HepG2 (cell line): ENCODE measurements around the gene SAE1. TPM values are rescaled to one million over a fixed set of nuclear protein-coding genes. Genes with fewer than 3 reads are reported as not detected.

ENCODE experiments used
- ATAC-seq: fragments of 200-7000 bp; cut with Tn5 transposase; 3 replicates; pipeline ENCODE4 v1.9.1; 2020; ENCODE audit warnings: mild to moderate bottlenecking, moderate library complexity
- BruUV-seq: library from RNA; stranded (reverse); fragments of 400-500 nt; replicated peaks from 2 replicates; lab custom pipeline; 2021; lab: Mats Ljungman, UMichigan
- CTCF ChIA-PET: fragments of 300-600 bp; formaldehyde crosslinking; extraction: SDS; loops from one replicate; lab custom pipeline; 2021; ENCODE audit warnings: low total read pairs, inconsistent platforms, low intra/inter-chr PET ratio; lab: Yijun Ruan, JAX
- POLR2A ChIA-PET: fragments of 350-600 bp; sonication (Branson Sonifier 250); formaldehyde crosslinking; loops from one replicate; lab custom pipeline; 2020; ENCODE audit warnings: antibody characterized with exemption, inconsistent platforms; lab: Yijun Ruan, JAX
- DNase-seq: peaks from one replicate; pipeline ENCODE4 v3.0.0-alpha.2; 2015; ENCODE audit warnings: low spot score
- FAIRE-seq: peaks from 3 replicates; lab custom pipeline; 2011; peaks lifted over from hg19 to GRCh38; lab: Jason Lieb, UNC
- H2AFZ ChIP-seq: one replicate; pipeline ENCODE4 v1.6.1; 2011; ENCODE audit warnings: low read length, inconsistent platforms
- H3K27ac ChIP-seq: fragments of 300-600 bp; 3 replicates; pipeline ENCODE4 v1.8.0; 2011; ENCODE audit warnings: mixed run types, mild to moderate bottlenecking, mixed read lengths, low read length, inconsistent platforms; ENCODE audit not compliant: insufficient read depth; ENCODE audit errors: extremely low read length
- H3K27me3 ChIP-seq, 2 experiments: fragments of 200-600 bp in 1 of 2; 2 replicates in 1 of 2; 3 replicates in 1 of 2; pipeline versions ENCODE4 v1.6.0 to v1.8.0; 2011; ENCODE audit warnings: low read length in 2 of 2, mild to moderate bottlenecking in 2 of 2, moderate library complexity in 2 of 2, inconsistent platforms in 1 of 2; ENCODE audit not compliant: insufficient read depth in 2 of 2, control insufficient read depth in 1 of 2
- H3K36me3 ChIP-seq, 2 experiments: fragments of 200-600 bp in 1 of 2; replicated peaks in 1 of 2; 2 replicates in 1 of 2; 3 replicates in 1 of 2; pipeline versions ENCODE4 v1.5.1 to v1.8.0; 2011; ENCODE audit warnings: low read length in 2 of 2, inconsistent platforms in 1 of 2; ENCODE audit not compliant: insufficient read depth in 2 of 2, control insufficient read depth in 1 of 2
- H3K4me1 ChIP-seq: 2 replicates; pipeline ENCODE4 v1.5.1; 2012; ENCODE audit warnings: low read length, inconsistent platforms; ENCODE audit not compliant: insufficient read depth
- H3K4me2 ChIP-seq: 2 replicates; pipeline ENCODE4 v1.6.0; 2011; ENCODE audit warnings: low read depth, low read length, inconsistent platforms
- H3K4me3 ChIP-seq, 3 experiments: fragments of 200-600 bp in 1 of 3; sonication (generic), shearing (Covaris generic) in 1 of 3; replicated peaks in 1 of 3; 2 replicates each; pipeline ENCODE4 v1.5.1; 2011 to 2016; ENCODE audit warnings: low read length in 3 of 3, inconsistent platforms in 2 of 3, low read depth in 2 of 3, mild to moderate bottlenecking in 2 of 3, control low read depth in 1 of 3, mixed read lengths in 1 of 3; ENCODE audit not compliant: insufficient read depth in 1 of 3
- H3K79me2 ChIP-seq: one replicate; pipeline ENCODE4 v1.6.1; 2011; ENCODE audit warnings: low read length, inconsistent platforms; ENCODE audit not compliant: insufficient read depth
- H3K9ac ChIP-seq: 2 replicates; pipeline ENCODE4 v1.6.0; 2011; ENCODE audit warnings: mild to moderate bottlenecking, low read depth, low read length, inconsistent platforms; ENCODE audit not compliant: insufficient read depth
- H3K9me3 ChIP-seq: 2 replicates; pipeline ENCODE4 v1.5.1; 2012; ENCODE audit warnings: mild to moderate bottlenecking, low read length
- H4K20me1 ChIP-seq: 2 replicates; pipeline ENCODE4 v1.6.0; 2011; ENCODE audit warnings: inconsistent platforms, mild to moderate bottlenecking, low read length, moderate library complexity; ENCODE audit not compliant: insufficient read depth
- CHCHD3 ChIP-seq: sonication (generic); formaldehyde crosslinking; IDR thresholded peaks from 2 replicates; pipeline ENCODE4 v1.8.0; 2022; ENCODE audit warnings: mild to moderate bottlenecking, missing genetic modification reagents, moderate library complexity
- GABPB1 ChIP-seq: IDR thresholded peaks from 2 replicates; pipeline ENCODE4 v1.6.1; 2016; ENCODE audit warnings: mild to moderate bottlenecking, missing genetic modification reagents, moderate library complexity, missing compliant biosample characterization
- HOXA9 ChIP-seq: sonication (generic); formaldehyde crosslinking; IDR thresholded peaks from 2 replicates; pipeline ENCODE4 v1.8.1; 2022; ENCODE audit warnings: missing genetic modification reagents, mild to moderate bottlenecking, moderate library complexity, borderline replicate concordance
- KAT7 ChIP-seq: IDR thresholded peaks from 2 replicates; pipeline ENCODE4 v1.6.1; 2018; ENCODE audit warnings: borderline replicate concordance, missing compliant biosample characterization
- PHB2 ChIP-seq: fragments of 450-650 bp; IDR thresholded peaks from 2 replicates; pipeline ENCODE4 v1.6.1; 2018; ENCODE audit not compliant: partially characterized antibody
- POLR2G ChIP-seq: fragments of 200-400 bp; formaldehyde crosslinking; IDR thresholded peaks from 2 replicates; pipeline ENCODE4 v1.6.1; 2018; ENCODE audit warnings: mild to moderate bottlenecking, low read depth, low read length, moderate library complexity
- RBM22 ChIP-seq: fragments of 200-400 bp; formaldehyde crosslinking; optimal IDR thresholded peaks from 2 replicates; pipeline ENCODE3; 2017; ENCODE audit warnings: mild to moderate bottlenecking, low read length, moderate library complexity
- RCOR2 ChIP-seq: IDR thresholded peaks from 2 replicates; pipeline ENCODE4 v1.6.1; 2016; ENCODE audit warnings: missing biosample characterization, missing genetic modification reagents
- TCF7 ChIP-seq: sonication (generic); IDR thresholded peaks from 2 replicates; pipeline ENCODE4 v1.6.1; 2016; ENCODE audit warnings: antibody characterized with exemption, low read depth
- ZFP36L1 ChIP-seq: sonication (generic); formaldehyde crosslinking; IDR thresholded peaks from 2 replicates; pipeline ENCODE4 v1.8.0; 2022; ENCODE audit warnings: mild to moderate bottlenecking, missing genetic modification reagents, moderate library complexity
- ZKSCAN1 ChIP-seq: fragments of 150-350 bp; IDR thresholded peaks from 2 replicates; pipeline ENCODE4 v1.6.1; 2014; ENCODE audit warnings: low read length
- ZNF331 ChIP-seq: sonication (generic); formaldehyde crosslinking; IDR thresholded peaks from 2 replicates; pipeline ENCODE4 v1.4.0; 2020; ENCODE audit warnings: missing genetic modification reagents
- ZNF564 ChIP-seq: sonication (generic); formaldehyde crosslinking; IDR thresholded peaks from 2 replicates; pipeline ENCODE4 v1.8.1; 2023; ENCODE audit warnings: mild to moderate bottlenecking, missing genetic modification reagents
- ZNF768 ChIP-seq: sonication (generic); formaldehyde crosslinking; IDR thresholded peaks from 2 replicates; pipeline ENCODE4 v1.4.0; 2020; ENCODE audit warnings: missing genetic modification reagents
- ZSCAN25 ChIP-seq: sonication (generic); formaldehyde crosslinking; IDR thresholded peaks from 2 replicates; pipeline ENCODE4 v1.8.0; 2022; ENCODE audit warnings: mild to moderate bottlenecking, missing genetic modification reagents
- WGBS: methylation state at CpG from one replicate; pipeline ENCODE4 v1.1.6; 2017; ENCODE audit warnings: low lambda C conversion rate; 5-methylcytosine and 5-hydroxymethylcytosine counted together
- in situ Hi-C: cut with HindIII; loops from 2 replicates; pipeline ENCODE4 v1.10.0; 2017; ENCODE audit warnings: low pct_unique_long_range_greater_than_20kb; ENCODE audit not compliant: extremely low pct_ligation_motif_present
- intact Hi-C: fragments of 100-400 bp; cut with micrococcal nuclease; formaldehyde crosslinking; loops from one replicate; pipeline ENCODE4 v1.10.0; 2022; ENCODE audit not compliant: unreplicated experiment
- polyA plus RNA-seq, 8 experiments: library from polyadenylated mRNA; depleted of rRNA in 3 of 8; stranded (reverse) in 7 of 8; unstranded in 1 of 8; fragments of >200 nt; fragmentation: Illumina TruSeq in 4 of 8; extraction: Trizol in 4 of 8; gene quantifications; 2 replicates each; pipeline versions ENCODE4 v1.2.1 to v1.2.3, GENCODE V29; 2011 to 2016; ENCODE audit warnings: low read depth in 4 of 8, missing spikeins in 1 of 8, mixed read lengths in 1 of 8; ENCODE audit not compliant: insufficient read depth in 1 of 8
- total RNA-seq, 5 experiments: library from RNA; depleted of rRNA; stranded (reverse); fragments of >200 nt; fragmentation: Illumina TruSeq; extraction: Trizol; gene quantifications; 2 replicates each; pipeline ENCODE4 v1.2.3, GENCODE V29; 2016; ENCODE audit warnings: low read depth in 1 of 5
- TF ChIP-seq, protein P1 (sequence below): sonication (generic); formaldehyde crosslinking; IDR thresholded peaks from 2 replicates; pipeline ENCODE4 v1.5.0; 2020; ENCODE audit warnings: missing genetic modification reagents
- TF ChIP-seq, protein P2 (sequence below): sonication (generic); formaldehyde crosslinking; IDR thresholded peaks from 2 replicates; pipeline ENCODE4 v1.4.0; 2020; ENCODE audit warnings: missing genetic modification reagents

SAE1 gene
- total and polyA plus RNA-seq, 2 of the 13 experiments (the other 11 are each of a cell fraction or from before 2014, with no cell fraction given), result 87.6 to 197 TPM

DNA sequence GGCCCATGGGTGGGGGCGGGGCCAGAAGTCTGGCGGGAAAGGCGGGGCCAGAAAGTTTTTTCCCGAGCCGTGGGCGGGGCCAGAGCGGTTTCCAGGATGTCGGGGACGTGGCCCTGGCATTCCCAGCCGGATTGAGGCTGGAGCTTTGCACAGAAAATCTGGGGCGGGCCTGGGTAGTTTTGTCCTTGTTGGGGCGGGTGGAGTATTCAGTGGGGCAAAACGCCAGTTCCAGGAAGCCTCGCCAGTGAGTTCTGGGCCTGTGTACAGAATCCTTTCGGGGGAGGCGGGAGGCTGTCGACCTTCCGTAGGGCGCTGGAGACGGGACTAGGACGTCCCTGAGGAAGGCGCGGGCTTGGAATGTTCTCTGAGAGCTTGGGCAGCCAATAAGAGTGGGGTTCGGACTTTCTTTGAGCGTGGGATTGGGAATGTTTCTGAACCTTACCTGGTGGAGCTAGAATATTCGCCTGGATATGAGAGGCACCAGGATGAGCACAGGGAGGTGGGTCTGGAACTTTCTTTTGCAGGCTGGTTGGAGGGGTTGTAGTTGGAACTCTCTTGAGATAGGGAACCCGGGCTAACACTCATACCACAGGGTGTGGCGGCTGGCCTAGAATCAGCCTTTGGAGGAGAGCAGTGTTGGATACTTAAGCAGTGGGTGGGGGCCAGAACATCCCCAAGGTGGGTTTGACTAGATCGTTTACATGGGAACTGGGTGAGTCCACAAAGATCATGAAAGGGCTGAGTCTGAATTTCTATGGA lies 127.0 kb downstream of the SAE1 start (continued):
- TF ChIP-seq GABPB1 (CRISPR knock-in tag) (0 out of 2 replicates have a peak, but pooled peaks have one; percentile 5), ZNF564 (CRISPR knock-in tag) (no peak), POLR2G (peak; percentile 75), RBM22 (peak; percentile 20)
- TF ChIP-seq, protein P1, sequence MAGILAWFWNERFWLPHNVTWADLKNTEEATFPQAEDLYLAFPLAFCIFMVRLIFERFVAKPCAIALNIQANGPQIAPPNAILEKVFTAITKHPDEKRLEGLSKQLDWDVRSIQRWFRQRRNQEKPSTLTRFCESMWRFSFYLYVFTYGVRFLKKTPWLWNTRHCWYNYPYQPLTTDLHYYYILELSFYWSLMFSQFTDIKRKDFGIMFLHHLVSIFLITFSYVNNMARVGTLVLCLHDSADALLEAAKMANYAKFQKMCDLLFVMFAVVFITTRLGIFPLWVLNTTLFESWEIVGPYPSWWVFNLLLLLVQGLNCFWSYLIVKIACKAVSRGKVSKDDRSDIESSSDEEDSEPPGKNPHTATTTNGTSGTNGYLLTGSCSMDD, result no peak

DNA sequence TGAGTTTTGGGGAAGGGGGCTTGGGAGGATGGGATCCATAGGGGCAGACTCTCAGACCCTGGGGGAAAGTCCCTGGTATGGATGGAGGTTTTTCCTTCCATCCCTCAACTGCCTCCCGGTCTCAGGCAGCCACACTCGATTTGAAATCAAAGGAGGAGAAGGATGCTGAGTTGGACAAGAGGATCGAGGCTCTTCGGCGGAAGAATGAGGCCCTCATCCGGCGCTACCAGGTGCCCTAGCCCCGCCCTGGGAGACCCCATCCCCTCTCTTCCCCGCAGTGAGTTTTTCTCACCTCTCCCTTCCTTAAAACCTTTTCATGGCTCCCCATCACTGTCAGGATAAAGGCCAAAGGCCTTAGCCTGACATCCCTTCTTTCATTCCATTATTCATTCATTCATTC lies 127.8 kb downstream of the SAE1 start:
- H2AFZ ChIP-seq, result no peak overlapping the region
- H3K79me2 ChIP-seq, result peaks cover 15% of the 10 kb centered on the region
- WGBS, result 98% methylated on average over 9 of the region's 9 CpGs
- no peak for DNase-seq
- H3K9ac ChIP-seq, result peak overlapping the region; percentile 89
- no peak for FAIRE-seq
- in situ Hi-C loops, result no loop called here
- POLR2A ChIA-PET, result no interaction called here
- no peaks in the 10 kb centered on the region for H3K27me3 ChIP-seq
- intact Hi-C loops, result no loop called here
- ATAC-seq, result no peak
- H4K20me1 ChIP-seq, result peaks cover 8% of the 10 kb centered on the region; the same call in 1 of the 2 replicates
- TF ChIP-seq ZKSCAN1 (no peak), RCOR2 (CRISPR knock-in tag) (no peak), TCF7 (no peak), ZNF331 (CRISPR knock-in tag) (no peak), CHCHD3 (CRISPR knock-in tag) (no peak), ZNF768 (CRISPR knock-in tag) (no peak), HOXA9 (no peak), PHB2 (no peak), ZFP36L1 (CRISPR knock-in tag) (no peak), ZSCAN25 (CRISPR knock-in tag) (no peak), KAT7 (CRISPR knock-in tag) (no peak)
- TF ChIP-seq, protein P2, sequence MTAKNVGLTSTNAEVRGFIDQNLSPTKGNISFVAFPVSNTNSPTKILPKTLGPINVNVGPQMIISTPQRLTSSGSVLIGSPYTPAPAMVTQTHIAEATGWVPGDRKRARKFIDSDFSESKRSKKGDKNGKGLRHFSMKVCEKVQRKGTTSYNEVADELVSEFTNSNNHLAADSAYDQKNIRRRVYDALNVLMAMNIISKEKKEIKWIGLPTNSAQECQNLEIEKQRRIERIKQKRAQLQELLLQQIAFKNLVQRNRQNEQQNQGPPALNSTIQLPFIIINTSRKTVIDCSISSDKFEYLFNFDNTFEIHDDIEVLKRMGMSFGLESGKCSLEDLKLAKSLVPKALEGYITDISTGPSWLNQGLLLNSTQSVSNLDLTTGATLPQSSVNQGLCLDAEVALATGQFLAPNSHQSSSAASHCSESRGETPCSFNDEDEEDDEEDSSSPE, result no peak
- H3K4me2 ChIP-seq, result peak overlapping the region; percentile 94
- H3K9me3 ChIP-seq, result no peaks in the 10 kb centered on the region
- no TSS peak for BruUV-seq
- H3K27ac ChIP-seq, result no peak overlapping the region
- peaks cover 18 to 39% of the 10 kb centered on the region in 2 experiments for H3K36me3 ChIP-seq
- CTCF ChIA-PET, result no interaction called here
- peak overlapping the region; percentile 71 to 79 (median 72); a peak in 5 of 6 replicates for H3K4me3 ChIP-seq
- H3K4me1 ChIP-seq, result peaks cover 28% of the 10 kb centered on the region
